Stimulated activated CD8-positive, alpha-beta memory T cell treated with anti-CD3 and anti-CD28 coated beads, Interleukin-15, amount 100 ng/mL, for 24 hours (primary cell): ENCODE results near the gene ODF4.
"Not testable (repeated sequence)": the region's sequence is repeated elsewhere in the genome, so short reads cannot be mapped to it uniquely, and the experiment has no call there.

Source experiments
- DNase-seq: peaks from one replicate; pipeline ENCODE4 v3.0.0-alpha.2; 2020; ENCODE audit warnings: low read depth

The ODF4 gene

DNA sequence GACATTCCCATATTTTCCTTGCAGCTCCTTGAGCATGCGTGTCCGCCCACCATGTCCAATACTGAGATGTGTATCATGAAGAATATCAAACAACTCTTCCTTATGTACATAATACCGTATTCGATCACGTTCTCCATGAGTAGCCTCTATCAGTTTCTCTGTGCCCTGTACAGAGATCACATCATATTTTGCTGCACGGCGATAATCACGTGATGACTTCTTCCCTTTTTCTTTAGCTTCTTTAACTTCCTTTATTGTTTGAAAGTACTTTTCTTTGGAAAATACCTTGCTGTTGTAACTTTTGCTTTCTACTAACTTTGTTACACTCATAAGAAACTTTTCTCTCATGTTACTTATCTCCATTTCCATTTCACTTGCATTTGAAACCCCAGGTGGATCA is 30.3 kb downstream of the ODF4 start:
- no peak for DNase-seq

DNA sequence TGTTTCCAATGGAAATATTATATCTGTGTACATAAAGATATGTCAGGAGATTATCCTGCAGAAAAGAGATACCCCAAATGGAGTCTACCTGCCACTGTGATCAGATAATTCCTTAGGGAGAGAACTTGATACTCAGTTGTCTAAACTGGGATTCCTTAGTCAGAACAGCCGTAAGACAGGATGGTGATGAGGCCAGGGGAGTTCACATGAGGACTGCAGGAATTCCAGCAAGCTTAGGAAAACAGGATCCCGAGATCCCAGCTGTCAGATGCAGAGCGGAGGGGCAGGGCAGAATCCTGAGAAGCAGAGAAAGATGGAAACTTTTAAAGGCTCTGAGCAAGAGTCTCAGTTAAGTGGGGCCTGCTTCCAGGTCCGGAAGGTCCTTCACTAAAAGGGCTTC is 32.1 kb downstream of the ODF4 start:
- DNase-seq: no peak

GRCh38 chr17:8372422-8372821 is 32.8 kb downstream of the ODF4 start:
- DNase-seq: no peak

- DNase-seq: not testable (repeated sequence)
These were observed 34.2 kb downstream of the ODF4 start for GRCh38 chr17:8373856-8374255.

- DNase-seq: no peak
These were observed 36.2 kb downstream of the ODF4 start for GRCh38 chr17:8375738-8376259.

- DNase-seq: peak; percentile 89
These were observed 36.8 kb downstream of the ODF4 start, which contains the start of gene KRABD2 for GRCh38 chr17:8376271-8377067. KRABD2 (minus strand) TSS chr17:8376704.

DNA sequence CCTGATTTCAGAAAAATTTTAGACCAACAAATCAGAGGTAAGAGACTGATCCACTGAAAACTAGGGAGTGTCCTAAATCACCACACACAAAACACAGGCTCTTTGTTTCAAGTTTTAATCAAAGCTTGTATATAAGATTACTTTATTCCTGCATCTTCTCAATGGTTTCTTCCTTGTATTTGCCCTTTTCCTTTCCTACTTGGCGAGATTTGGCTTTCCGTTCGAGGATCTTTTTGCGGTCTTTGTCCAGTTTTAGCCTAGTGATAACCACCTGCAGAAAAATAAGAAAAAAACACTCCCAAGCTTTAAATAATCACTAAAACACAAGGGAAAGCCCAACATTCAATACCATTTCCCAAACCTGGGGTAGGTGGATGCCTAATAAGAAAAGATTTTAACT is 37.8 kb downstream of the ODF4 start:
- no peak for DNase-seq

DNA sequence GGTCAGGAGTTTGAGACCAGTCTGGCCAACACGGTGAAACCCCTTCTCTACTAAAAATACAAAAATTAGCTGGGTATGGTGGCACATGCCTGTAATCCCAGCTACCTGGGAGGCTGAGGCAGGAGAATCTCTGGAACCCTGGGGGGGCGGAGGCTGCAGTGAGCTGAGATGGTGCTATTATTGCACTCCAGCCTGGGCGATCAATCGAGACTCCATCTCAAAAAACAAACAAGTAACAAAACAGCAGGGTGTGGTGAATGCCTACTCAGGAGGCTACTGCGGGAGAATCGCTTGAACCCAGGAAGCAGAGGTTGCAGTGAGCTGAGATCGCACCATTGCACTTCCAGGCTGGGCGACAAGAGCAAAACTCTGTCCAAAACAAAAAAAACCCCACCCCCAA is 38.5 kb downstream of the ODF4 start:
- DNase-seq: not testable (repeated sequence)

DNA sequence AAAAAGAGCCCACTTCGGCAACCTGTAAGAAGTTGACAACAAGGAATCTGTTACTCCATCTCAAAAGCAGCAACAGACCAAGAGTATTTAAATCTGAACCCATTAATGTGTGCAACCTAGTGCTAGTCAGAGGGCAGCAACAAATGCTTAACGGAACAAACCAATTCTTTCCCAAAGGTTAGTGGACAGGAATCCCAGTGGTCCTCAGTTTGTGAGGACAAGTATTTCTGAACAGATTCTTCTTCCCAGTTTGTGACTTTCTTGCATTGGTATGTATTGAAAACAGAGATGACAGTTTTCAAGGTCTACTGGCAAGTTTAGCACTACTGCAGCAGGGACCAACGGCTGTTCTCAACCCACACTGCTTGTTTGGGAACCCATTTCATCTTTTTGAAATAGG is 40.4 kb downstream of the ODF4 start:
- DNase-seq: no peak

- no peak for DNase-seq
These were observed 42.6 kb downstream of the ODF4 start for GRCh38 chr17:8382052-8382879.

- DNase-seq: no peak
These were observed 43.2 kb downstream of the ODF4 start for GRCh38 chr17:8382880-8383142.

GRCh38 chr17:8383143-8383822 is 43.6 kb downstream of the ODF4 start, which contains the start of gene RPL26:
RPL26 (minus strand) TSS chr17:8383193; CDS start chr17:8382310, 883 bp downstream.
- peak; percentile 65 for DNase-seq

DNA sequence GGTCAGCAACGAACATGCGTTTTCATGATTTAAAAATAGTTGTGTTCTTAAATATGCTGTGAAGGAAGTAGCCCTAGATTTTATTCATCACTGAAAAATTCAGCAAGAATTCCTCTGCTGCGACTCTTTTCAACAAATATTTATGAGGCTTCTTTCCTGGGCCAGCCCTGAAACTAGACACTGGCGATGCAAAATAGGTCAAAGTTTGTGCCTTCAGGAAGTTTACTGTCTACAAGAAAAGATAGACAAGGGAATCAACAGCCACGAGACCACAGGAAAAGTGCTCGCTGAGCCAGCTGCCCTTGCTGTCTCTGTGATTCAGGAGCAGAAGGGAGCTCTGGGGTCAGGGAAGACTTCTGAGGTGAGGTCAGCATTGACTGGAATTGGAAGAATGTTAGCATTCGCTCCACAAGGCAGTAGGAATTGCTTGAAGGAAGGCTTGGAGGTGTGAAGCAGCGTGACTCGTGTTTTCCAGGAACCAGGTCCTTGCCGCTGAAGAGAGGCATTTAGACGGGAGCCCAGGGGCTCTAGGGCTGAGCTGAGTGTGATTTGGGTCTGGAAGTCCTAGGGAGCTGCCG is 45.2 kb downstream of the ODF4 start:
- DNase-seq: no peak

DNA sequence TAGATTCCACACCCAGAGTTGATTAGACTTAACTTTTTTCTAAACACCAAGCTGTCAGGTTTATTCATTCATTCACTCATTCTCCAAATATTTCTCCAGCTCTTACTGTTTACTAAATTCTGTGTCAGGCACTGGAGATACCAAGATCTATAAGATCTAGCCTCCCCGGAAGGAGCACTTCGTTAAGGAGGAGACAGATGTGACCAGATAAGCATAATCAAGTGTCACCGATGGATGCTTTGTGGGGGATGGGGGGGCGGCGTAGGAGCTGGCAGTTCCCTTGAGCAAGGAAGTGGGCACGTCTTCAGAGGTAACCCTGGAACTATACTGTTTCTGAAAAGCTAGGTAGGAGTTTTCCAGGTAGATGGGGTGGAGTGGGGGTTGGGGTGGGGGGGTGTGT is 47.2 kb downstream of the ODF4 start:
- DNase-seq: no peak

GRCh38 chr17:8387914-8388651 is 48.4 kb downstream of the ODF4 start:
- no peak for DNase-seq

- no peak for DNase-seq
These were observed 52.1 kb downstream of the ODF4 start for GRCh38 chr17:8391711-8392110.

- no peak for DNase-seq
These were observed 52.6 kb downstream of the ODF4 start for GRCh38 chr17:8392274-8392673.

DNA sequence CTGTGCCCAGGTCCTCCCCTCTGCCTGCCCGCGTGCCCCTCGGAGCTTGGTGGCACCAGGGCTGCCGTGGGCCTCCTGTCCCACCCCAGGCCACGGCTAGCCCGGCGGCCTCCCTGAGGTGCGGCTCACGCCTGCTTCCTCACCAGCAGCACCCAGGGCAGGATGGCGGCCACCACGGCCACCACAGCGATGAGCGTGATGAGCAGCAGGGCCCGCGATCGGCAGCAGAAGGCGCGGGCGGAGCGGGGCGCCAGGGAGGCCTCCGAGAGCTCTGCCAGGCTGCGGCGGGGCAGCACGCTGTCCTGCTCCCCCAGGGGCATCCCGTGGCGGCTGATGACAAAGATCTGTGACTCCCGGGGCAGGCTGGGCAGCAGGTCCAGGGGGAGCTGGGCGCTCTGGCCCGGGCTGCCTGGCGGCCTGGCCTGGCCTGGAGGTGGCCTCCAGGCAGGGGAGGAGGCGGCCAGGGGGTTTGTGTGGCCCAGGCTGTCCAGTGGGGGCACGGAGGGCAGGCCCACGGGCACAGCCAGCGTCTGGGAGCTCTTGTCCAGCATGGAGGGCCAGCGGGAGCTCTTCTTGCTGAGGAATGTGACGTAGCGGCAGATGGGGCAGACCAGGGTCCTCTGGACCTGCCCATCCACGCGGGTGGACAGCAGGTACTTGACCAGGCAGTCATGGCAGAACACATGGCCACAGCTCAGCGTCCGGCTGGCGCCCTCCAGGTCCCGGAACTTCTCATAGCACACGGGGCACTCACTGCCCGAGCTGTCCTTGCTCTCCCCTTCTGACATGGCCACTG is 53.2 kb downstream of the ODF4 start:
- DNase-seq: no peak

DNA sequence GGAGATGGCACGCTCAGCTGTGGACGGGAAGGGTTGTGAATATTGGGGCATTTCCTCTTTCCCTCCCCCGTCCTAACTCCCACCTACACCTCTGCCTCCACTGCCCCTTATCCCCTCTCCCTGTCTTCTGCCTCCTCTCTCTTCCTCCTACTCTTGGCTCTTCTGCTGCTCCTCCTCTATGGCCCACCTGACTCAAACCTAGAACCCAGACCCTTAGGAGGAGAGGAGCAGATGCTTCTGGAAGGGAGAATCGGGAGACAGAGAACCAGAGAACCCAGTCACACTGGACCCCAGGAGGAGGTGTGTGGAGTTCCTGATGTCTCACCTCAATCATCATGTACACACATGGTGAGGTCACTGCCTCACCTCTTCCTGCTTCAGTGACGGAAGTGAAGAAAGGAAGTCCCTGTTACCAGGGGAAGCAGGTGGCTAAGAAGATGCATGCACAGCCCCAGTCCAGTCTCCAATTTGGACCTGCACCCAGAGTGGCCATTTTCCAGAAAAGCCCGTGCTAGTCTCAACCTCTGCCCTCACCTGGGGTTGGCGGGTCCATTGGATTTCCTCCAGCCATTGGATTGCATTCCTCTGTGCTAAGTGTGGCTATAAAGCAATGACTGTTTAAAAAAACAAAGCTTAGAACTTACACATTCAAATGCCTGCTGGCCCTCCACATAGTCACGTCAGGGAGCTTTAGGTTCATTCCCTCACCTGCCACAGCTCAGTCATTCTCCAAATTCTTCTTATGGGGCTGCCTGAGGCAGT is 54.0 kb downstream of the ODF4 start:
- no peak for DNase-seq

DNA sequence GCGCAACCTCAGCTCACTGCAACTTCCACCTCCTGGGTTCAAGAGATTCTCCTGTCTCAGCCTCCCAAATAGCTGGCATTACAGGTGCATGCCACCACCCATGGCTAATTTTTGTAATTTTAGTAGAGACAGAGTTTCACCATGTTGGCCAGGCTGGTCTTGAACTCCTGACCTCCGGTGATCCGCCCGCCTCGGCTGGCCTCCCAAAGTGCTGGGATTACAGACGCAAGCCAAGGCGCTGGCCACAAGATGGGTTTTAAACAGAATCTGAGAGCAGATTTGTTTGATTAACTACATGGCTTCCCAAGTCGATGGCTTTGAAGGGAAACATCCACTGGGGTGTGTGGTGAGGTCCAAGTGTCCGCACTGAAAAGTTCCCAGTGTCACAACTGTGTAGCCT is 54.9 kb downstream of the ODF4 start:
- not testable (repeated sequence) for DNase-seq
